ENCODE measurements around the gene MTA1.

DNA sequence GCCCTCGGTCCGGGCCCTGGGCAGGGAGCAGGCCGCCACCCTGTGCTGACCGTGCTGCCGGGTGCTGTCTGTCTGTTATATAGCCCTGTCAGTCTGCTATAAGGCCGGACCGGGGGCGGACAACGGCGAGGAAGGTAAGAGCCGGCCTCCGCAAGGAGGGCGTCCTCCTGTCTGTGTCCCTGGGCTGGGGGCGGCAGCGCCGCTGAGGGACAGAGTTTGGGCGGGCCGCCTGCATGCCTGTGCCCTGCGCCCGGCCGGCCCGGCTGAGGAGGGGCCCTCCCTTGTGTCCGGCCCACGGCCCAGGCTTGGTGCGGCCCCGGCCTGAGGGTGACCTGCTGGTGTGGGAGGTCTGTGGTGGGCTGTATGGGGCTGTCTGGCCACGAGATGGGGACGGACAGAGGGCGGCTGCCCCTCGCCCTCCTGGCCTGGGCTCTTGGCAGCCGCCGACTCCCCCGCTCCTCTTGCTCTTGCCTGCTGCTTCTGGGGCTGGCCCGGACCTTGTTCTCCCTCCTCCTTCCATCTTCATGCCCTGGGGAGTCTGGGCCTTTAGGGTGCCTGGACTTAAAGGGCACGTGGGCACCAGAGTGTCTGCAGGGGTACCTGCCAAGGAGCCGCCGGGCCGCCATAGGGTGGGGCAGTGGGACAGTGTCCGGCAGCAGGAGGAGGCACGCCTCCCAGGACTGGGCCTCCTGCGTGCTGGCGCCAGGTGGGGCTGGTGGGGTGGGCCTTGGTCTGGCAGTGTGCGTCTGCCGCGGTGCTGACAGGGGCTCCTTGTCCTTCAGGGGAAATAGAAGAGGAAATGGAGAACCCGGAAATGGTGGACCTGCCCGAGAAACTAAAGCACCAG is 29.9 kb downstream of the MTA1 start:
- TF ChIP-seq, protein P1, sequence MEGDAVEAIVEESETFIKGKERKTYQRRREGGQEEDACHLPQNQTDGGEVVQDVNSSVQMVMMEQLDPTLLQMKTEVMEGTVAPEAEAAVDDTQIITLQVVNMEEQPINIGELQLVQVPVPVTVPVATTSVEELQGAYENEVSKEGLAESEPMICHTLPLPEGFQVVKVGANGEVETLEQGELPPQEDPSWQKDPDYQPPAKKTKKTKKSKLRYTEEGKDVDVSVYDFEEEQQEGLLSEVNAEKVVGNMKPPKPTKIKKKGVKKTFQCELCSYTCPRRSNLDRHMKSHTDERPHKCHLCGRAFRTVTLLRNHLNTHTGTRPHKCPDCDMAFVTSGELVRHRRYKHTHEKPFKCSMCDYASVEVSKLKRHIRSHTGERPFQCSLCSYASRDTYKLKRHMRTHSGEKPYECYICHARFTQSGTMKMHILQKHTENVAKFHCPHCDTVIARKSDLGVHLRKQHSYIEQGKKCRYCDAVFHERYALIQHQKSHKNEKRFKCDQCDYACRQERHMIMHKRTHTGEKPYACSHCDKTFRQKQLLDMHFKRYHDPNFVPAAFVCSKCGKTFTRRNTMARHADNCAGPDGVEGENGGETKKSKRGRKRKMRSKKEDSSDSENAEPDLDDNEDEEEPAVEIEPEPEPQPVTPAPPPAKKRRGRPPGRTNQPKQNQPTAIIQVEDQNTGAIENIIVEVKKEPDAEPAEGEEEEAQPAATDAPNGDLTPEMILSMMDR (IDR thresholded peaks at IDR 0.05): no peak
- TF ChIP-seq POLR2AphosphoS5 (IDR thresholded peaks at IDR 0.05; ENCODE audit: low read depth, low read length): no peak
- no peak for TF ChIP-seq EP300 (IDR thresholded peaks at IDR 0.05; ENCODE audit: borderline replicate concordance in 1 of 2, low read depth in 1 of 2, low read length in 1 of 2)
- no peak for TF ChIP-seq EZH2phosphoT487 (IDR thresholded peaks at IDR 0.05; ENCODE audit: borderline replicate concordance, low read depth)
- TF ChIP-seq, protein P2, sequence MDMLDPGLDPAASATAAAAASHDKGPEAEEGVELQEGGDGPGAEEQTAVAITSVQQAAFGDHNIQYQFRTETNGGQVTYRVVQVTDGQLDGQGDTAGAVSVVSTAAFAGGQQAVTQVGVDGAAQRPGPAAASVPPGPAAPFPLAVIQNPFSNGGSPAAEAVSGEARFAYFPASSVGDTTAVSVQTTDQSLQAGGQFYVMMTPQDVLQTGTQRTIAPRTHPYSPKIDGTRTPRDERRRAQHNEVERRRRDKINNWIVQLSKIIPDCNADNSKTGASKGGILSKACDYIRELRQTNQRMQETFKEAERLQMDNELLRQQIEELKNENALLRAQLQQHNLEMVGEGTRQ (IDR thresholded peaks at IDR 0.05; ENCODE audit: borderline replicate concordance, low read depth, low read length): no peak
- no peak for TF ChIP-seq CHD2 (IDR thresholded peaks at IDR 0.05; ENCODE audit: low read length, partially characterized antibody)
- no peak for TF ChIP-seq NRF1 (IDR thresholded peaks at IDR 0.05; ENCODE audit: low read depth, low read length)
- no peak for TF ChIP-seq TAF1 (IDR thresholded peaks at IDR 0.05; ENCODE audit: borderline replicate concordance, low read depth, low read length)
- no peak for TF ChIP-seq TCF12 (IDR thresholded peaks at IDR 0.05)
- TF ChIP-seq GATA2 (CRISPR knock-in tag; IDR thresholded peaks at IDR 0.05): no peak
